Fibroblast of lung (primary cell): ENCODE results near the gene DEPDC1B.

ENCODE experiments used
- EZH2 ChIP-seq: IDR thresholded peaks from 2 replicates; pipeline ENCODE4 v1.5.1; 2012; ENCODE audit warnings: low read length, control low read depth, mild to moderate bottlenecking; ENCODE audit errors: missing control alignments
- TF ChIP-seq, protein P1 (sequence below), 2 donors: IDR thresholded peaks in 1 of 2; conservative IDR thresholded peaks in 1 of 2; 1 replicate in 1 of 2; 2 replicates in 1 of 2; pipeline ENCODE4 v1.5.1; 2011 to 2012; ENCODE audit warnings: low read length in 2 of 2, control low read depth in 1 of 2, inconsistent platforms in 1 of 2, low read depth in 1 of 2, mild to moderate bottlenecking in 1 of 2

DNA sequence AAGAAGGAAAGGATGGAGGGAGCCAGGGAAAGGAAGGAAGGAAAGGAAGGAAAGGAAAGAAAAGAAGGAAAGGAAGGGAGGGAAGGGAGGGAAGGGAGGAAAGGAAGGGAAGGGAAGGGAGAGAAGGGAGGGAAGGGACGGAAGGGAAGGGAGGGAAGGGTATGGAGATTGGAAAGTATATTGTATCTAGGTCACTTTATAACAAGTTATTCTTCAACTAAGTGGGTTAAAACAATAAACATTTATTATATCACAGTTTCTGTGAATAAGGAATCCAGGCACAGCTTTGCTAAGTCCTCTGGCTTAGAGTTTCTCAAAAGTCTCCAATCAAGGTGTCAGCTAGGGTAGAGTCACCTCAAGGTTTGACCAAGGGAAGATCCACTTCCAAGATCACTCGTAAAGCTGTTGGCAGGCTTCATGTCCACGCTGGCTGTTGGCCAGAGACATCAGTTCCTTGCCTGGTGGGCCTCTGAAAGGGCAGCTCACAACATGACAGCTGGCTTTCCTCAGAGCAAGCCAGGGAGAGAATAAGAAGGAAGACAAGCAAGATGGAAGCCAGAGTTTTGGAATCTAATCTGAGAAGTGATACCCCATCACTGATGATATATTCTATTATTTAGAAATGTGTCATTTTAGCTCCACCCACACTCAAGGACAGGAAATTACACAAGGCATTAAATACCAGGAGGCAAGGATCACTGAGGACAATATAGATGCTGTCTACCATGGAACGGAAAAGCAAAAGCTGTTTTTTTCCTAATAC, 105.1 kb downstream of the DEPDC1B start:
- TF ChIP-seq, protein P1, sequence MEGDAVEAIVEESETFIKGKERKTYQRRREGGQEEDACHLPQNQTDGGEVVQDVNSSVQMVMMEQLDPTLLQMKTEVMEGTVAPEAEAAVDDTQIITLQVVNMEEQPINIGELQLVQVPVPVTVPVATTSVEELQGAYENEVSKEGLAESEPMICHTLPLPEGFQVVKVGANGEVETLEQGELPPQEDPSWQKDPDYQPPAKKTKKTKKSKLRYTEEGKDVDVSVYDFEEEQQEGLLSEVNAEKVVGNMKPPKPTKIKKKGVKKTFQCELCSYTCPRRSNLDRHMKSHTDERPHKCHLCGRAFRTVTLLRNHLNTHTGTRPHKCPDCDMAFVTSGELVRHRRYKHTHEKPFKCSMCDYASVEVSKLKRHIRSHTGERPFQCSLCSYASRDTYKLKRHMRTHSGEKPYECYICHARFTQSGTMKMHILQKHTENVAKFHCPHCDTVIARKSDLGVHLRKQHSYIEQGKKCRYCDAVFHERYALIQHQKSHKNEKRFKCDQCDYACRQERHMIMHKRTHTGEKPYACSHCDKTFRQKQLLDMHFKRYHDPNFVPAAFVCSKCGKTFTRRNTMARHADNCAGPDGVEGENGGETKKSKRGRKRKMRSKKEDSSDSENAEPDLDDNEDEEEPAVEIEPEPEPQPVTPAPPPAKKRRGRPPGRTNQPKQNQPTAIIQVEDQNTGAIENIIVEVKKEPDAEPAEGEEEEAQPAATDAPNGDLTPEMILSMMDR (conservative IDR thresholded peaks at IDR 0.05 in 1 of 2, IDR thresholded peaks at IDR 0.05 in 1 of 2; ENCODE audit: low read depth in 1 of 2, low read length in 2 of 2) = no peak
- TF ChIP-seq EZH2 = no peak
